H9 (cell line): ENCODE data around the gene APLN. TPM values are rescaled to one million over a fixed set of nuclear protein-coding genes. Genes with fewer than 3 reads are reported as not detected.
A peak's percentile ranks its signal among the peaks of the same experiment; 100 is the strongest.

Experiments
- DNase-seq: peaks from one replicate; pipeline ENCODE4 v3.0.0-alpha.2; 2017
- H2AFZ ChIP-seq: one replicate; pipeline ENCODE4 v1.6.1; 2013; ENCODE audit warnings: mild to moderate bottlenecking, low read length, control low read depth, moderate library complexity
- H2AK5ac ChIP-seq: 2 replicates; pipeline ENCODE4 v1.6.1; 2013; ENCODE audit warnings: low read length, control low read depth, mixed read lengths; ENCODE audit not compliant: insufficient read length
- H2BK120ac ChIP-seq: one replicate; pipeline ENCODE4 v1.6.1; 2013; ENCODE audit warnings: low read depth, mild to moderate bottlenecking, low read length, control low read depth, inconsistent platforms; ENCODE audit not compliant: poor library complexity, severe bottlenecking
- H2BK12ac ChIP-seq: 2 replicates; pipeline ENCODE4 v1.6.1; 2013; ENCODE audit warnings: low read length, control low read depth, mixed read lengths, low read depth; ENCODE audit not compliant: insufficient read length
- H2BK15ac ChIP-seq: 2 replicates; pipeline ENCODE4 v1.6.1; 2013; ENCODE audit warnings: low read depth, low read length, control low read depth
- H2BK20ac ChIP-seq: one replicate; pipeline ENCODE4 v1.6.1; 2013; ENCODE audit warnings: low read depth, mild to moderate bottlenecking, low read length, control low read depth, inconsistent platforms; ENCODE audit not compliant: poor library complexity, severe bottlenecking
- H2BK5ac ChIP-seq: 2 replicates; pipeline ENCODE4 v1.6.1; 2013; ENCODE audit warnings: low read length, control low read depth, mixed read lengths; ENCODE audit not compliant: insufficient read length
- H3K14ac ChIP-seq: 2 replicates; pipeline ENCODE4 v1.6.1; 2013; ENCODE audit warnings: low read length, control low read depth; ENCODE audit not compliant: insufficient read depth
- H3K18ac ChIP-seq: 2 replicates; pipeline ENCODE4 v1.6.1; 2013; ENCODE audit warnings: low read depth, mild to moderate bottlenecking, mixed read lengths, low read length, control low read depth; ENCODE audit not compliant: insufficient read length
- H3K23ac ChIP-seq: 2 replicates; pipeline ENCODE4 v1.6.1; 2013; ENCODE audit warnings: low read length, control low read depth, mixed read lengths, low read depth; ENCODE audit not compliant: insufficient read length
- H3K23me2 ChIP-seq: 2 replicates; pipeline ENCODE4 v1.6.1; 2013; ENCODE audit warnings: low read depth, mild to moderate bottlenecking, mixed read lengths, low read length, control low read depth; ENCODE audit not compliant: insufficient read length, poor library complexity, severe bottlenecking
- H3K27ac ChIP-seq: 2 replicates; pipeline ENCODE4 v1.5.1; 2013; ENCODE audit warnings: low read length, control low read depth, mixed read lengths, low read depth; ENCODE audit not compliant: insufficient read length
- H3K27me3 ChIP-seq: 2 replicates; pipeline ENCODE4 v1.6.1; 2013; ENCODE audit warnings: low read length, control low read depth, inconsistent platforms; ENCODE audit not compliant: insufficient read depth
- H3K4ac ChIP-seq: 2 replicates; pipeline ENCODE4 v1.6.1; 2013; ENCODE audit warnings: low read depth, mild to moderate bottlenecking, control low read depth, inconsistent platforms, low read length, moderate library complexity
- H3K4me1 ChIP-seq: 2 replicates; pipeline ENCODE4 v1.6.1; 2013; ENCODE audit warnings: low read length, control low read depth, inconsistent platforms; ENCODE audit not compliant: insufficient read depth
- H3K4me2 ChIP-seq: 2 replicates; pipeline ENCODE4 v1.6.1; 2013; ENCODE audit warnings: low read length, control low read depth, mixed read lengths; ENCODE audit not compliant: insufficient read length, insufficient read depth
- H3K56ac ChIP-seq: 2 replicates; pipeline ENCODE4 v1.6.1; 2013; ENCODE audit warnings: low read depth, mild to moderate bottlenecking, mixed read lengths, low read length, control low read depth; ENCODE audit not compliant: insufficient read length
- H3K79me1 ChIP-seq: 2 replicates; pipeline ENCODE4 v1.6.1; 2013; ENCODE audit warnings: low read depth, mild to moderate bottlenecking, moderate library complexity, low read length, control low read depth, inconsistent platforms; ENCODE audit not compliant: insufficient read depth, poor library complexity, severe bottlenecking
- H3K79me2 ChIP-seq: 2 replicates; pipeline ENCODE4 v1.6.1; 2013; ENCODE audit warnings: low read length, control low read depth, inconsistent platforms; ENCODE audit not compliant: insufficient read depth
- H3K9ac ChIP-seq: 2 replicates; pipeline ENCODE4 v1.6.1; 2013; ENCODE audit warnings: low read length, control low read depth, mixed read lengths; ENCODE audit not compliant: insufficient read length; ENCODE audit errors: extremely low read depth
- H3K9me3 ChIP-seq: one replicate; pipeline ENCODE4 v1.6.1; 2013; ENCODE audit warnings: low read depth, low read length, inconsistent platforms; ENCODE audit not compliant: control insufficient read depth
- H3T11ph ChIP-seq: one replicate; pipeline ENCODE4 v1.6.1; 2013; ENCODE audit warnings: mild to moderate bottlenecking, low read length, control low read depth, inconsistent platforms
- H4K20me1 ChIP-seq: one replicate; pipeline ENCODE4 v1.6.1; 2013; ENCODE audit not compliant: control insufficient read depth, insufficient read length, insufficient read depth
- H4K5ac ChIP-seq: 2 replicates; pipeline ENCODE4 v1.6.1; 2013; ENCODE audit warnings: low read depth, mild to moderate bottlenecking, mixed read lengths, low read length, control low read depth; ENCODE audit not compliant: insufficient read length
- H4K8ac ChIP-seq: replicated peaks from 2 replicates; pipeline ENCODE4 v1.6.1; 2013; ENCODE audit warnings: low read length, control low read depth, mixed read lengths, low read depth; ENCODE audit not compliant: insufficient read length
- H4K91ac ChIP-seq: 2 replicates; pipeline ENCODE4 v1.6.1; 2013; ENCODE audit warnings: low read depth, mild to moderate bottlenecking, moderate library complexity, mixed read lengths, low read length, control low read depth; ENCODE audit not compliant: insufficient read length
- H3K27ac Mint-ChIP-seq, 3 experiments: 2 replicates in 2 of 3; 3 replicates in 1 of 3; pipeline ENCODE4 v1.8.0; 2020 to 2021; ENCODE audit warnings: mixed read lengths in 3 of 3, mild to moderate bottlenecking in 1 of 3, moderate library complexity in 1 of 3
- H3K27me3 Mint-ChIP-seq: 2 replicates; pipeline ENCODE4 v1.8.0; 2021; ENCODE audit warnings: low read depth, mild to moderate bottlenecking, moderate library complexity, mixed read lengths
- H3K36me3 Mint-ChIP-seq, 3 experiments: 2 replicates in 2 of 3; 3 replicates in 1 of 3; pipeline ENCODE4 v1.8.0; 2020 to 2021; ENCODE audit warnings: low read depth in 3 of 3, mixed read lengths in 3 of 3; ENCODE audit not compliant: insufficient read depth in 1 of 3
- H3K4me1 Mint-ChIP-seq, 2 experiments: 2 replicates each; pipeline ENCODE4 v1.8.0; 2020; ENCODE audit warnings: mixed read lengths in 2 of 2
- H3K4me3 Mint-ChIP-seq, 2 experiments: 2 replicates in 1 of 2; 3 replicates in 1 of 2; pipeline ENCODE4 v1.8.0; 2020 to 2021; ENCODE audit warnings: mild to moderate bottlenecking in 2 of 2, mixed read lengths in 2 of 2, moderate library complexity in 1 of 2
- H3K9me3 Mint-ChIP-seq, 2 experiments: 2 replicates in 1 of 2; 3 replicates in 1 of 2; pipeline ENCODE4 v1.8.0; 2020; ENCODE audit warnings: mild to moderate bottlenecking in 2 of 2, mixed read lengths in 2 of 2, moderate library complexity in 1 of 2
- WGBS: extraction: QIAGEN DNeasy Blood & Tissue Kit; methylation state at CpG from one replicate; pipeline ENCODE4 v1.1.7; 2013; ENCODE audit warnings: missing lambda C conversion rate, low lambda C conversion rate, mixed read lengths; ENCODE audit not compliant: insufficient read length; ENCODE audit errors: extremely low coverage; 5-methylcytosine and 5-hydroxymethylcytosine counted together
- total RNA-seq: library from RNA; stranded (reverse); gene quantifications from 2 replicates; pipeline ENCODE4 v1.2.1, GENCODE V29; 2021
- TF ChIP-seq, protein P1 (sequence below): fragments of 200-600 bp; sonication (generic); conservative IDR thresholded peaks from 3 replicates; pipeline ENCODE4 v1.8.0; 2021; ENCODE audit warnings: antibody characterized with exemption, mild to moderate bottlenecking

APLN gene
- total RNA-seq, 1 experiment from 2014 or later: 0.24 TPM

DNA sequence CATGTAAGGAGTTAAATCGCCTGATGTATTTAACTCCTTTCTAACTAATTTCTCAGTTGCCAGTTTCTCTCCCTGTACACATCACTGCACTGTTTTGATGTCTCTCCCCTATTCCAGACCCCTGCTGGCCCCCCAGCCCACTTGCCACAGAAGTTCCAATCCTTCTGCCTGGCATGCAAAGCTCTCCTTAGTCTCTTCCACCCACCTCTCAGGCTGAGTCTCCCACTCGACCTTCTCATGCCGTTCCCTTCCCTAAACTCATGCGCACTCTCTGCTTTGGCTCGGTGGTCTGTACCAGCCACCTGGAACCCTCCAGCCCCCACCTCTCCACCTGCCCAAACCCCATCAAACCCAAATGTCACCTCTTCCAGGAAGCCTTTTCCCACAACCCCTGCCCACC lies 56.9 kb downstream of the APLN start:
- Histone ChIP-seq H3K23me2 (no peaks in the 10 kb centered on the region), H3K9ac (no peak overlapping the region), H3K4ac (no peak overlapping the region), H3K4me2 (no peak overlapping the region), H2BK12ac (no peak overlapping the region), H2AK5ac (no peak overlapping the region), H3K23ac (no peak overlapping the region), H3K14ac (no peak overlapping the region), H3K56ac (no peak overlapping the region), H4K20me1 (no peaks in the 10 kb centered on the region), H3K18ac (no peak overlapping the region), H3T11ph (no peak overlapping the region), H3K79me1 (no peaks in the 10 kb centered on the region), H2BK20ac (no peak overlapping the region), H4K8ac (no peak overlapping the region), H2BK15ac (no peak overlapping the region), H2AFZ (no peak overlapping the region), H3K27me3 (no peaks in the 10 kb centered on the region), H4K5ac (no peak overlapping the region), H3K27ac (no peak overlapping the region), H3K4me1 (peaks cover 2% of the 10 kb centered on the region; the same call in 1 of the 2 replicates), H2BK5ac (no peak overlapping the region), H4K91ac (no peak overlapping the region), H3K9me3 (no peaks in the 10 kb centered on the region), H2BK120ac (no peak overlapping the region), H3K79me2 (no peaks in the 10 kb centered on the region)
- WGBS: no CpG with 5 or more reads among the region's 5 CpGs
- Mint-ChIP-seq H3K36me3 (peaks cover 0 to 11% (median 6%) of the 10 kb centered on the region in 3 experiments; a peak in 3 of 7 replicates), H3K27ac (peak overlapping the region in 1 of 3 experiments; percentile 40; a peak in 1 of 7 replicates), H3K27me3 (peaks cover 4% of the 10 kb centered on the region; the same call in 1 of the 2 replicates), H3K4me1 (peaks cover 9 to 18% of the 10 kb centered on the region in 2 experiments), H3K9me3 (no peaks in the 10 kb centered on the region), H3K4me3 (no peak overlapping the region)
- TF ChIP-seq, protein P1, sequence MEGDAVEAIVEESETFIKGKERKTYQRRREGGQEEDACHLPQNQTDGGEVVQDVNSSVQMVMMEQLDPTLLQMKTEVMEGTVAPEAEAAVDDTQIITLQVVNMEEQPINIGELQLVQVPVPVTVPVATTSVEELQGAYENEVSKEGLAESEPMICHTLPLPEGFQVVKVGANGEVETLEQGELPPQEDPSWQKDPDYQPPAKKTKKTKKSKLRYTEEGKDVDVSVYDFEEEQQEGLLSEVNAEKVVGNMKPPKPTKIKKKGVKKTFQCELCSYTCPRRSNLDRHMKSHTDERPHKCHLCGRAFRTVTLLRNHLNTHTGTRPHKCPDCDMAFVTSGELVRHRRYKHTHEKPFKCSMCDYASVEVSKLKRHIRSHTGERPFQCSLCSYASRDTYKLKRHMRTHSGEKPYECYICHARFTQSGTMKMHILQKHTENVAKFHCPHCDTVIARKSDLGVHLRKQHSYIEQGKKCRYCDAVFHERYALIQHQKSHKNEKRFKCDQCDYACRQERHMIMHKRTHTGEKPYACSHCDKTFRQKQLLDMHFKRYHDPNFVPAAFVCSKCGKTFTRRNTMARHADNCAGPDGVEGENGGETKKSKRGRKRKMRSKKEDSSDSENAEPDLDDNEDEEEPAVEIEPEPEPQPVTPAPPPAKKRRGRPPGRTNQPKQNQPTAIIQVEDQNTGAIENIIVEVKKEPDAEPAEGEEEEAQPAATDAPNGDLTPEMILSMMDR: no peak
- DNase-seq: no peak
